ENCODE data around the gene INTS6.

The INTS6 gene

DNA sequence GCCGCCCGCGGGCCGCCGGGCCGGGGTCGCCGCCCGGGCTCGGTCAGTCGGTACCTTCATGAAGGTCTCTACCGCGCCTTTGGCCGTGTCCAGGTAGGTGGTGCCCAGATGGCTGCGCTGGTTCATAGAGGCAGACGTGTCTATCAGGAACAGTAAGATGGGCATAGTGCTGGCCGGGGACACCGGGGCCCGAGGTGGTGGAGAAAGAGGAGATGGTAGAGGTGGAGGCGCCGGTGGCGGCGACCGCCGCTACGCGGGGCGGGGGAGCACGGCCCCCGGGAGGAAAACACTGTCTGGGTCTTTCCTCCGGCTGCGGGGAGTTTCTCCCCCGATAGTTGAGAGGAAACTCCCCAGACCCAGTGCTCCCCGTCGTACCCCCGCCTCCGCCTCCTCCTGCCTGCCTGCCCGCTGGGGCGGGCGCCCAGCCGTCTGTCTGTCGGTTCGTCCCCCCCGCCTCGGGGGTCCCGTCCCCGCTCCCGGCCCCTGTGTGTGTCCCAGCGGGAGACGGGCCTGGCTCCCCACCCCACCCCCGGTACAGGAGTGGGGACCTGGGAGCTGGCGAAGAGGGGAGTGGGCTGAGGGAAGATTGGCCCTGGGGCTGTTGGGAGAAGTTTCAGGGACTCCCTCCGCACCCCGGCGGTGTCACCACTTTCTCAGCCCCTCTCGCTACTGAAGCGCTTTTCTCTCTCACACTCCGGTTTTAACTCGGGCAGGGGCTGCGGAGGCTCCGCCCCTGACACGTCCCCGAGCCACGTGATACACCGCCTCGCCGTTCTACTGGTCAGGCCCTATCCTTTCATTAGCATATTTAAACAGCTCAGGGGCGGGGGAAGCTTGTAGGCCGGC lies at the start of gene INTS6:
Gene INTS6 (minus strand): TSS at position 676 of the 846 bp plus-strand sequence. CDS start 511 bp downstream, at position 165.
- DNase-seq (ENCODE audit: low spot score) (peak; percentile 98), ATAC-seq (ENCODE audit: low read depth) (peak; percentile 85)
- Histone ChIP-seq H3K27me3 (ENCODE audit: insufficient read depth, poor library complexity, severe bottlenecking) (no peaks in the 10 kb centered on the region), H3K4me1 (ENCODE audit: insufficient read depth, poor library complexity, severe bottlenecking) (peaks cover 22% of the 10 kb centered on the region), H3K36me3 (ENCODE audit: low read depth) (peaks cover 51% of the 10 kb centered on the region), H3K4me3 (ENCODE audit: severe bottlenecking) (peak within 1 kb of the TSS; percentile 54), H3K9me3 (ENCODE audit: severe bottlenecking) (no peaks in the 10 kb centered on the region), H3K27ac (ENCODE audit: poor library complexity, severe bottlenecking) (peak within 1 kb of the TSS; percentile 87)
- no peak for TF ChIP-seq CTCF (IDR thresholded peaks at IDR 0.05; ENCODE audit: poor library complexity, severe bottlenecking)

- peak; percentile 17; the same call in 1 of the 3 replicates for ATAC-seq (ENCODE audit: low read depth)
- Histone ChIP-seq H3K4me1 (ENCODE audit: insufficient read depth, poor library complexity, severe bottlenecking) (peaks cover 11% of the 10 kb centered on the region), H3K27ac (ENCODE audit: poor library complexity, severe bottlenecking) (no peak overlapping the region), H3K36me3 (ENCODE audit: low read depth) (no peaks in the 10 kb centered on the region), H3K9me3 (ENCODE audit: severe bottlenecking) (no peaks in the 10 kb centered on the region), H3K4me3 (ENCODE audit: severe bottlenecking) (no peak overlapping the region), H3K27me3 (ENCODE audit: insufficient read depth, poor library complexity, severe bottlenecking) (no peaks in the 10 kb centered on the region)
- DNase-seq (ENCODE audit: low spot score) = no peak
- TF ChIP-seq CTCF (IDR thresholded peaks at IDR 0.05; ENCODE audit: poor library complexity, severe bottlenecking) = no peak
Observed at GRCh38 chr13:51502153-51502651, 49.4 kb upstream of the INTS6 start.

- Histone ChIP-seq H3K4me1 (ENCODE audit: insufficient read depth, poor library complexity, severe bottlenecking) (peaks cover 11% of the 10 kb centered on the region), H3K9me3 (ENCODE audit: severe bottlenecking) (no peaks in the 10 kb centered on the region), H3K4me3 (ENCODE audit: severe bottlenecking) (no peak overlapping the region), H3K36me3 (ENCODE audit: low read depth) (no peaks in the 10 kb centered on the region), H3K27ac (ENCODE audit: poor library complexity, severe bottlenecking) (no peak overlapping the region), H3K27me3 (ENCODE audit: insufficient read depth, poor library complexity, severe bottlenecking) (no peaks in the 10 kb centered on the region)
- no peak for TF ChIP-seq CTCF (IDR thresholded peaks at IDR 0.05; ENCODE audit: poor library complexity, severe bottlenecking)
- no peak for DNase-seq (ENCODE audit: low spot score)
- peak; percentile 51; the same call in 1 of the 3 replicates for ATAC-seq (ENCODE audit: low read depth)
Observed at GRCh38 chr13:51501592-51502152, 48.8 kb upstream of the INTS6 start.

GRCh38 chr13:51501096-51501495 lies 48.3 kb upstream of the INTS6 start:
- no peak overlapping the region for H3K4me3 ChIP-seq (ENCODE audit: severe bottlenecking)
- DNase-seq (ENCODE audit: low spot score) (no peak), ATAC-seq (ENCODE audit: low read depth) (no peak)
- H3K4me1 ChIP-seq (ENCODE audit: insufficient read depth, poor library complexity, severe bottlenecking) = peaks cover 11% of the 10 kb centered on the region
- no peak for TF ChIP-seq CTCF (IDR thresholded peaks at IDR 0.05; ENCODE audit: poor library complexity, severe bottlenecking)
- no peak overlapping the region for H3K27ac ChIP-seq (ENCODE audit: poor library complexity, severe bottlenecking)
- H3K27me3 ChIP-seq (ENCODE audit: insufficient read depth, poor library complexity, severe bottlenecking) = no peaks in the 10 kb centered on the region
- no peaks in the 10 kb centered on the region for H3K36me3 ChIP-seq (ENCODE audit: low read depth)
- no peaks in the 10 kb centered on the region for H3K9me3 ChIP-seq (ENCODE audit: severe bottlenecking)

Data from RWPE2 (cell line).